ENCODE measurements around the gene NRXN3. TPM values are rescaled to one million over a fixed set of nuclear protein-coding genes. Genes with fewer than 3 reads are reported as not detected.

The NRXN3 gene
- total and polyA plus RNA-seq, 2 experiments from 2014 or later = 1.0 to 1.8 TPM

DNA sequence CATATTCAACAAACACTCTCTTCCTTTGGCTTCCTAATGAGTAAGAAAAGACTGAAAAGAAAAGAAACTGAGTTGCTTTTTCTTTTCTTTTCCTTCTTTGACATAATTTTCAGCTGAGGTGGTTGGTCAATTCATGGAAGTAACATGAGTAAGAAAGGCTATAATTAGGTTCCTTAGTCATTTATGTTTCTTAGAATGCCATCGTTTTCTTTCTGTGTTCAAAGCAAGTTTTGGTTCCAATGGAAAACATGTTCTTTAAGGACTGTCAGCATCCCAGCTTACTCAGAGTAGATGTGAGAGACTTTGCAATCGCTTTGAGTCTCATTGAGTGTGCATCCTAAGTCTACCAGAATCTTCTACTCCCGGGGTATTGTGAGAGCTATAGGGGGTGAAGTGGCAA is 1158.7 kb downstream of the NRXN3 start:
- H3K4me3 Mint-ChIP-seq = no peak overlapping the region
- no peak overlapping the region for H3K4me2 ChIP-seq
- DNase-seq (ENCODE audit: low spot score) = no peak

More for the DNA sequence above, 1158.7 kb downstream of the NRXN3 start:
- peaks cover 23% of the 10 kb centered on the region for H3K4me1 Mint-ChIP-seq
- Histone ChIP-seq H3K4me3 (no peak overlapping the region), H3K9me2 (ENCODE audit: insufficient read depth) (0 out of 2 replicates have a peak, but pooled peaks cover 5% of the 10 kb centered on the region), H4K20me1 (replicated peaks; ENCODE audit: insufficient read depth) (no peaks in the 10 kb centered on the region), H3K27ac (ENCODE audit: low read depth) (no peak overlapping the region), H3F3A (replicated peaks; ENCODE audit: low read depth) (0 out of 2 replicates have a peak, but pooled peaks cover 8% of the 10 kb centered on the region), H3K79me2 (replicated peaks; ENCODE audit: insufficient read depth) (no peaks in the 10 kb centered on the region), H3K36me3 (ENCODE audit: insufficient read depth) (0 out of 2 replicates have a peak, but pooled peaks cover 4% of the 10 kb centered on the region), H2AFZ (no peak overlapping the region), H3K4me1 (ENCODE audit: insufficient read depth) (peaks cover 16% of the 10 kb centered on the region), H3K27me3 (ENCODE audit: insufficient read depth) (no peaks in the 10 kb centered on the region)
- no peaks in the 10 kb centered on the region for H3K9me3 Mint-ChIP-seq
- peaks cover 1% of the 10 kb centered on the region for H3K27me3 Mint-ChIP-seq (ENCODE audit: insufficient read depth, low read depth, poor library complexity)
- TF ChIP-seq, protein P1, sequence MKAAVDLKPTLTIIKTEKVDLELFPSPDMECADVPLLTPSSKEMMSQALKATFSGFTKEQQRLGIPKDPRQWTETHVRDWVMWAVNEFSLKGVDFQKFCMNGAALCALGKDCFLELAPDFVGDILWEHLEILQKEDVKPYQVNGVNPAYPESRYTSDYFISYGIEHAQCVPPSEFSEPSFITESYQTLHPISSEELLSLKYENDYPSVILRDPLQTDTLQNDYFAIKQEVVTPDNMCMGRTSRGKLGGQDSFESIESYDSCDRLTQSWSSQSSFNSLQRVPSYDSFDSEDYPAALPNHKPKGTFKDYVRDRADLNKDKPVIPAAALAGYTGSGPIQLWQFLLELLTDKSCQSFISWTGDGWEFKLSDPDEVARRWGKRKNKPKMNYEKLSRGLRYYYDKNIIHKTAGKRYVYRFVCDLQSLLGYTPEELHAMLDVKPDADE (IDR thresholded peaks at IDR 0.05) = no peak
- TF ChIP-seq EZH2phosphoT487 (IDR thresholded peaks at IDR 0.05; ENCODE audit: unreplicated experiment) (no peak), ZNF114 (CRISPR knock-in tag; IDR thresholded peaks at IDR 0.05) (no peak), CREB1 (CRISPR knock-in tag; IDR thresholded peaks at IDR 0.05; ENCODE audit: low read depth) (no peak), STAT1 (IDR thresholded peaks at IDR 0.05; ENCODE audit: unreplicated experiment) (no peak), NANOG (IDR thresholded peaks at IDR 0.05; ENCODE audit: borderline replicate concordance) (no peak), POLR2AphosphoS5 (IDR thresholded peaks at IDR 0.05; ENCODE audit: low read depth) (no peak), JUNB (IDR thresholded peaks at IDR 0.05; ENCODE audit: unreplicated experiment) (no peak), ZNF331 (CRISPR knock-in tag; IDR thresholded peaks at IDR 0.05; ENCODE audit: low read depth) (no peak), EZH2 (IDR thresholded peaks at IDR 0.05; ENCODE audit: low read depth, unreplicated experiment) (no peak)
- TF ChIP-seq, protein P2, sequence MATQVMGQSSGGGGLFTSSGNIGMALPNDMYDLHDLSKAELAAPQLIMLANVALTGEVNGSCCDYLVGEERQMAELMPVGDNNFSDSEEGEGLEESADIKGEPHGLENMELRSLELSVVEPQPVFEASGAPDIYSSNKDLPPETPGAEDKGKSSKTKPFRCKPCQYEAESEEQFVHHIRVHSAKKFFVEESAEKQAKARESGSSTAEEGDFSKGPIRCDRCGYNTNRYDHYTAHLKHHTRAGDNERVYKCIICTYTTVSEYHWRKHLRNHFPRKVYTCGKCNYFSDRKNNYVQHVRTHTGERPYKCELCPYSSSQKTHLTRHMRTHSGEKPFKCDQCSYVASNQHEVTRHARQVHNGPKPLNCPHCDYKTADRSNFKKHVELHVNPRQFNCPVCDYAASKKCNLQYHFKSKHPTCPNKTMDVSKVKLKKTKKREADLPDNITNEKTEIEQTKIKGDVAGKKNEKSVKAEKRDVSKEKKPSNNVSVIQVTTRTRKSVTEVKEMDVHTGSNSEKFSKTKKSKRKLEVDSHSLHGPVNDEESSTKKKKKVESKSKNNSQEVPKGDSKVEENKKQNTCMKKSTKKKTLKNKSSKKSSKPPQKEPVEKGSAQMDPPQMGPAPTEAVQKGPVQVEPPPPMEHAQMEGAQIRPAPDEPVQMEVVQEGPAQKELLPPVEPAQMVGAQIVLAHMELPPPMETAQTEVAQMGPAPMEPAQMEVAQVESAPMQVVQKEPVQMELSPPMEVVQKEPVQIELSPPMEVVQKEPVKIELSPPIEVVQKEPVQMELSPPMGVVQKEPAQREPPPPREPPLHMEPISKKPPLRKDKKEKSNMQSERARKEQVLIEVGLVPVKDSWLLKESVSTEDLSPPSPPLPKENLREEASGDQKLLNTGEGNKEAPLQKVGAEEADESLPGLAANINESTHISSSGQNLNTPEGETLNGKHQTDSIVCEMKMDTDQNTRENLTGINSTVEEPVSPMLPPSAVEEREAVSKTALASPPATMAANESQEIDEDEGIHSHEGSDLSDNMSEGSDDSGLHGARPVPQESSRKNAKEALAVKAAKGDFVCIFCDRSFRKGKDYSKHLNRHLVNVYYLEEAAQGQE (IDR thresholded peaks at IDR 0.05; ENCODE audit: unreplicated experiment) = no peak
- TF ChIP-seq, protein P3, sequence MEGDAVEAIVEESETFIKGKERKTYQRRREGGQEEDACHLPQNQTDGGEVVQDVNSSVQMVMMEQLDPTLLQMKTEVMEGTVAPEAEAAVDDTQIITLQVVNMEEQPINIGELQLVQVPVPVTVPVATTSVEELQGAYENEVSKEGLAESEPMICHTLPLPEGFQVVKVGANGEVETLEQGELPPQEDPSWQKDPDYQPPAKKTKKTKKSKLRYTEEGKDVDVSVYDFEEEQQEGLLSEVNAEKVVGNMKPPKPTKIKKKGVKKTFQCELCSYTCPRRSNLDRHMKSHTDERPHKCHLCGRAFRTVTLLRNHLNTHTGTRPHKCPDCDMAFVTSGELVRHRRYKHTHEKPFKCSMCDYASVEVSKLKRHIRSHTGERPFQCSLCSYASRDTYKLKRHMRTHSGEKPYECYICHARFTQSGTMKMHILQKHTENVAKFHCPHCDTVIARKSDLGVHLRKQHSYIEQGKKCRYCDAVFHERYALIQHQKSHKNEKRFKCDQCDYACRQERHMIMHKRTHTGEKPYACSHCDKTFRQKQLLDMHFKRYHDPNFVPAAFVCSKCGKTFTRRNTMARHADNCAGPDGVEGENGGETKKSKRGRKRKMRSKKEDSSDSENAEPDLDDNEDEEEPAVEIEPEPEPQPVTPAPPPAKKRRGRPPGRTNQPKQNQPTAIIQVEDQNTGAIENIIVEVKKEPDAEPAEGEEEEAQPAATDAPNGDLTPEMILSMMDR (conservative IDR thresholded peaks at IDR 0.05; ENCODE audit: low read depth in 2 of 2) = no peak
- TF ChIP-seq, protein P4, sequence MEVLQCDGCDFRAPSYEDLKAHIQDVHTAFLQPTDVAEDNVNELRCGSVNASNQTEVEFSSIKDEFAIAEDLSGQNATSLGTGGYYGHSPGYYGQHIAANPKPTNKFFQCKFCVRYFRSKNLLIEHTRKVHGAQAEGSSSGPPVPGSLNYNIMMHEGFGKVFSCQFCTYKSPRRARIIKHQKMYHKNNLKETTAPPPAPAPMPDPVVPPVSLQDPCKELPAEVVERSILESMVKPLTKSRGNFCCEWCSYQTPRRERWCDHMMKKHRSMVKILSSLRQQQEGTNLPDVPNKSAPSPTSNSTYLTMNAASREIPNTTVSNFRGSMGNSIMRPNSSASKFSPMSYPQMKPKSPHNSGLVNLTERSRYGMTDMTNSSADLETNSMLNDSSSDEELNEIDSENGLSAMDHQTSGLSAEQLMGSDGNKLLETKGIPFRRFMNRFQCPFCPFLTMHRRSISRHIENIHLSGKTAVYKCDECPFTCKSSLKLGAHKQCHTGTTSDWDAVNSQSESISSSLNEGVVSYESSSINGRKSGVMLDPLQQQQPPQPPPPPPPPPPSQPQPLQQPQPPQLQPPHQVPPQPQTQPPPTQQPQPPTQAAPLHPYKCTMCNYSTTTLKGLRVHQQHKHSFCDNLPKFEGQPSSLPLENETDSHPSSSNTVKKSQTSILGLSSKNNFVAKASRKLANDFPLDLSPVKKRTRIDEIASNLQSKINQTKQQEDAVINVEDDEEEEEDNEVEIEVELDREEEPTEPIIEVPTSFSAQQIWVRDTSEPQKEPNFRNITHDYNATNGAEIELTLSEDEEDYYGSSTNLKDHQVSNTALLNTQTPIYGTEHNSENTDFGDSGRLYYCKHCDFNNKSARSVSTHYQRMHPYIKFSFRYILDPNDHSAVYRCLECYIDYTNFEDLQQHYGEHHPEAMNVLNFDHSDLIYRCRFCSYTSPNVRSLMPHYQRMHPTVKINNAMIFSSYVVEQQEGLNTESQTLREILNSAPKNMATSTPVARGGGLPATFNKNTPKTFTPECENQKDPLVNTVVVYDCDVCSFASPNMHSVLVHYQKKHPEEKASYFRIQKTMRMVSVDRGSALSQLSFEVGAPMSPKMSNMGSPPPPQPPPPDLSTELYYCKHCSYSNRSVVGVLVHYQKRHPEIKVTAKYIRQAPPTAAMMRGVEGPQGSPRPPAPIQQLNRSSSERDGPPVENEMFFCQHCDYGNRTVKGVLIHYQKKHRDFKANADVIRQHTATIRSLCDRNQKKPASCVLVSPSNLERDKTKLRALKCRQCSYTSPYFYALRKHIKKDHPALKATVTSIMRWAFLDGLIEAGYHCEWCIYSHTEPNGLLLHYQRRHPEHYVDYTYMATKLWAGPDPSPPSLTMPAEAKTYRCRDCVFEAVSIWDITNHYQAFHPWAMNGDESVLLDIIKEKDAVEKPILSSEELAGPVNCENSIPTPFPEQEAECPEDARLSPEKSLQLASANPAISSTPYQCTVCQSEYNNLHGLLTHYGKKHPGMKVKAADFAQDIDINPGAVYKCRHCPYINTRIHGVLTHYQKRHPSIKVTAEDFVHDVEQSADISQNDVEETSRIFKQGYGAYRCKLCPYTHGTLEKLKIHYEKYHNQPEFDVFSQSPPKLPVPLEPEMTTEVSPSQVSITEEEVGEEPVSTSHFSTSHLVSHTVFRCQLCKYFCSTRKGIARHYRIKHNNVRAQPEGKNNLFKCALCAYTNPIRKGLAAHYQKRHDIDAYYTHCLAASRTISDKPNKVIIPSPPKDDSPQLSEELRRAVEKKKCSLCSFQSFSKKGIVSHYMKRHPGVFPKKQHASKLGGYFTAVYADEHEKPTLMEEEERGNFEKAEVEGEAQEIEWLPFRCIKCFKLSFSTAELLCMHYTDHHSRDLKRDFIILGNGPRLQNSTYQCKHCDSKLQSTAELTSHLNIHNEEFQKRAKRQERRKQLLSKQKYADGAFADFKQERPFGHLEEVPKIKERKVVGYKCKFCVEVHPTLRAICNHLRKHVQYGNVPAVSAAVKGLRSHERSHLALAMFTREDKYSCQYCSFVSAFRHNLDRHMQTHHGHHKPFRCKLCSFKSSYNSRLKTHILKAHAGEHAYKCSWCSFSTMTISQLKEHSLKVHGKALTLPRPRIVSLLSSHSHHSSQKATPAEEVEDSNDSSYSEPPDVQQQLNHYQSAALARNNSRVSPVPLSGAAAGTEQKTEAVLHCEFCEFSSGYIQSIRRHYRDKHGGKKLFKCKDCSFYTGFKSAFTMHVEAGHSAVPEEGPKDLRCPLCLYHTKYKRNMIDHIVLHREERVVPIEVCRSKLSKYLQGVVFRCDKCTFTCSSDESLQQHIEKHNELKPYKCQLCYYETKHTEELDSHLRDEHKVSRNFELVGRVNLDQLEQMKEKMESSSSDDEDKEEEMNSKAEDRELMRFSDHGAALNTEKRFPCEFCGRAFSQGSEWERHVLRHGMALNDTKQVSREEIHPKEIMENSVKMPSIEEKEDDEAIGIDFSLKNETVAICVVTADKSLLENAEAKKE (CRISPR knock-in tag; IDR thresholded peaks at IDR 0.05) = no peak
- no peaks in the 10 kb centered on the region for H3K36me3 Mint-ChIP-seq (ENCODE audit: low read depth)
- H3K27ac Mint-ChIP-seq = no peak overlapping the region
- no peak for ATAC-seq

Data from GM23338 (cell line).